Measurements from ENCODE around the gene AGAP3.

AGAP3 gene

GRCh38 chr7:151125846-151126481 lies 39.7 kb downstream of the AGAP3 start:
- no peak for DNase-seq (ENCODE audit: low spot score)
- no peak overlapping the region for H3K27ac ChIP-seq
- H3K4me3 ChIP-seq: peak overlapping the region; percentile 70
- TF ChIP-seq, protein P1, sequence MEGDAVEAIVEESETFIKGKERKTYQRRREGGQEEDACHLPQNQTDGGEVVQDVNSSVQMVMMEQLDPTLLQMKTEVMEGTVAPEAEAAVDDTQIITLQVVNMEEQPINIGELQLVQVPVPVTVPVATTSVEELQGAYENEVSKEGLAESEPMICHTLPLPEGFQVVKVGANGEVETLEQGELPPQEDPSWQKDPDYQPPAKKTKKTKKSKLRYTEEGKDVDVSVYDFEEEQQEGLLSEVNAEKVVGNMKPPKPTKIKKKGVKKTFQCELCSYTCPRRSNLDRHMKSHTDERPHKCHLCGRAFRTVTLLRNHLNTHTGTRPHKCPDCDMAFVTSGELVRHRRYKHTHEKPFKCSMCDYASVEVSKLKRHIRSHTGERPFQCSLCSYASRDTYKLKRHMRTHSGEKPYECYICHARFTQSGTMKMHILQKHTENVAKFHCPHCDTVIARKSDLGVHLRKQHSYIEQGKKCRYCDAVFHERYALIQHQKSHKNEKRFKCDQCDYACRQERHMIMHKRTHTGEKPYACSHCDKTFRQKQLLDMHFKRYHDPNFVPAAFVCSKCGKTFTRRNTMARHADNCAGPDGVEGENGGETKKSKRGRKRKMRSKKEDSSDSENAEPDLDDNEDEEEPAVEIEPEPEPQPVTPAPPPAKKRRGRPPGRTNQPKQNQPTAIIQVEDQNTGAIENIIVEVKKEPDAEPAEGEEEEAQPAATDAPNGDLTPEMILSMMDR (IDR thresholded peaks at IDR 0.05): no peak

- TF ChIP-seq, protein P1 (IDR thresholded peaks at IDR 0.05): no peak
- no peak for DNase-seq (ENCODE audit: low spot score)
- H3K27ac ChIP-seq: no peak overlapping the region
- peak overlapping the region; percentile 70 for H3K4me3 ChIP-seq
Measured at GRCh38 chr7:151126491-151127137, 40.3 kb downstream of the AGAP3 start.

- Histone ChIP-seq H3K27ac (no peak overlapping the region), H3K4me3 (no peak overlapping the region)
- DNase-seq (ENCODE audit: low spot score): no peak
- TF ChIP-seq, protein P1 (IDR thresholded peaks at IDR 0.05): no peak
Measured at GRCh38 chr7:151128144-151128543, 41.9 kb downstream of the AGAP3 start.

DNA sequence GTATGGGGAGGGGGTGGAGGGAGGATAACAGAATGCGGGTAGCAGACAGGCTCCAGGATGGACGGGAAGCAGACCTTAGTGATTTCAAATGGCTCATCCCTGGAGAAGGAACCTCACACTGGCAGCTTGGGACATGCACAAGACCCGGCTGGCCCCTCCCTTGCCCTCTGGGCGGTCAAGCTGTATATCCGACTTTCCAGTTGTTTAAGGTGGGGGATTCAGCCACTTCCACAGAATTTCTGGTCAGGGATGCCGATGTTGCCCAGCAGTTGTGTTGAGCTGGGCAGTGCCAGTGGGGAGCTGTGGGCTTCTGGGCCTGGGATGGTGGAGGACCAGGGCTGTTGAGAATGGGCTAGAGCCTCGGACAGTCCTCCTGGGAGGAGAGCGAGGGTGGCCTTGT lies 42.4 kb downstream of the AGAP3 start:
- DNase-seq (ENCODE audit: low spot score): no peak
- TF ChIP-seq, protein P1 (IDR thresholded peaks at IDR 0.05): no peak
- Histone ChIP-seq H3K4me3 (no peak overlapping the region), H3K27ac (no peak overlapping the region)

- H3K27ac ChIP-seq: no peak overlapping the region
- TF ChIP-seq, protein P1 (IDR thresholded peaks at IDR 0.05): no peak
- DNase-seq (ENCODE audit: low spot score): no peak
- no peak overlapping the region for H3K4me3 ChIP-seq
Measured at GRCh38 chr7:151129117-151129959, 43.1 kb downstream of the AGAP3 start.

DNA sequence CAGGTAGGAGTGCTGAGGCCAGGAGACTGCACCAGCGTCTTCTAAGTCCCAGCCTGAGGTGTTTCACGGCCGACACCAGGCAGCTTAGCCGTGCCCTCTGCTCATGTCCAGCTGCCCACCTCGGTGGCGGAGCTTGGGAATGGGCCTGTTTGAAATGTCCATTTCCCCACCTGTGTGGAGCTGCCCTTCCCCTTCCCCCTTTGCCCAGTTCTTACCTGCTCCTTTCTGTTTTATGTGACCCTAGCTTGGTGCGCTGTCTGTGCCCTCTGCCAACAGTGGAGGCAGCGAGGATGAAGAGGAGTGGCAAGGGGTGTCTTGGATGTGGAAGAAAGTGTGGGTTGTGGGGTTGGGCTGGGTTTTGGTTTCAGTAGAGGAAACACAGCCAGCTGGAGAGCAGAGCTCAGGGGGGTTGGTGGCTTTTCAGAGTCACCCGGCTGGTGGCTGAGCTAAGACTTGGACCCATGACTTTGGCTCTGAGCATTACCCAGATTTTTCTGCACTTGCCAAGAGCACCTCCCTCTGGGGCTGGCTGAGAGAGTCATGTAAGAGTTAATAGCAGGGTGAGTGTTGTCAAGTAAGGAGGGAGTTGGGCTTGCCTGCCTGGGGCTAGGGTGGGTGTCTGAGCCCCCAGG lies 43.8 kb downstream of the AGAP3 start:
- DNase-seq (ENCODE audit: low spot score): no peak
- Histone ChIP-seq H3K4me3 (no peak overlapping the region), H3K27ac (no peak overlapping the region)
- TF ChIP-seq, protein P1 (IDR thresholded peaks at IDR 0.05): no peak

All from coronary artery (tissue), 2 donors.